HG03066 (cell line): ENCODE results near the gene DCPS.
"Not testable (repeated sequence)": the region's sequence is repeated elsewhere in the genome, so short reads cannot be mapped to it uniquely, and the experiment has no call there.

ENCODE experiments used
- ATAC-seq: cut with Tn5 transposase; IDR thresholded peaks from one replicate; pipeline ENCODE4 v1.9.1; 2021; ENCODE audit warnings: low read depth; ENCODE audit not compliant: unreplicated experiment

Gene DCPS

DNA sequence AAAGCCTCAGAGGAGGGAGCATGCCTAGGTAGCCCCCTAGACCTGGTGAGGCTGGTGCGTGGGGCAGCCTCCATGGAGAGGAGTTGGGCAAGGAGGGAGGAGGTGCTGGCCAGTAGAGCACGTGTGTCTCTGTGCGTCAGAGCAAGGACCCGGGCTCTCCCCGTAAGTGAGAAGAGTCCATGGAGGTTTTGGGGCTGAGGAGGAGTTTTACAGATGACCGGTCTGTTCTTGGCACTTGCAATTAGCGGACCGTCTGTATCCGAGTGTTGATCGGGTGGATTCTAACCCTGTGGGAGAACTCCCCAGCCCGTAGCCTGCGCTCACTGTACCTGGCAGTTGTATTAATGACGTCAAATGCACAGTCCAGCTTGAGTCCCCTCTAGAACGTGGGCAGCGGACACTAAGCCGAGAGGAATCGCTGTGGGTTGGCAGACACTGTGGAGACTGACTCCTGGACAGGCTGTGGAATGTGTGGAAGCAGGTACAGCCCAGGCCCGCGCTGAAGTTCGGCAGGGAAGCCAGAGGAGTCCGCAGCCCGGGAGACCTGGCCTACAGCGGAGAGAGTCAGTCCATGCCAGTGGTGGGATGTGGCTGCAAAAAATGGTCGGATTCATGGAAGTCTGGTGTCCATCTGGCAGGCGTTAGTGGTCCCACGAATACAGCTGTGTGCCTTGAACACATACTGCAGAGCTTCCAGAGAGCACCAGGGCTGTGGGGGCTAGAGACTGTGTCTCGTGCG lies 70.9 kb downstream of the DCPS start:
- ATAC-seq = not testable (repeated sequence)

DNA sequence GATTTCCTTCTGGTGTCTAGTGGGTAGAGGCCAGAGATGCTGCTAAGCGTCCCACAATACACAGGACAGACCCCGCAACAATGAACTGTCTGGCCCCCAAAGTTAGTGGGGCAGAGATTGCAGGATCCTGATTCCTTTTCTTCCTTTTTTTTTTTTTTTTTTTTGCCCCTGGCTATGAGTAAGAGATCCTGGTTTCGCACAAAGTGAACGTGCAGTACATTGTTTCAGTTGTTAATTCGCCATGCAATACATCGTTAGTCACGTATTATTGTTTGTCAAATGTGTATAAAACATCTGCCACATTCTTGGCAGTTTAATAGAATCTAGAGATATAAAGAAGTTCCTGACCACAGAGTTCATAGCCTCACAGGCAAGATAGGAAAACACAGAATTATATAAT lies 71.9 kb downstream of the DCPS start:
- no peak for ATAC-seq

DNA sequence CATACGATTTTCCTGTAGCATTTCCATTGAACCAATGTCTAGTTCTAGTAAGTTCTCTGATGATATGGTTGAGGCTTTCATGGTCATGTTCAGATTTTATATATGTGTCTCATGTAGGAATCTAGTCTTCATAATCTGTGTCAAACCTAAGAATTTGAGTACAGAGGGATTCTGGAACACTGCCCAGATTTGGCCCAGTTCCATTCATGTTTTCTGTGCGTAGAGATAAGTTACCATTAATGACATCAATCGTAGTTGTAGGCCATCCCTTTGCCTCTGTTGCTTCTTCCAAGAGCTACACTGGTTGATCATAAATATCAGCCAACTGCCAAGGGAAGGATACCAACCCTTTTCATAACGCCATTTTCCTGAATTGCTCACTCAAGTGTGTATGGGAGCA lies 74.9 kb downstream of the DCPS start:
- no peak for ATAC-seq

DNA sequence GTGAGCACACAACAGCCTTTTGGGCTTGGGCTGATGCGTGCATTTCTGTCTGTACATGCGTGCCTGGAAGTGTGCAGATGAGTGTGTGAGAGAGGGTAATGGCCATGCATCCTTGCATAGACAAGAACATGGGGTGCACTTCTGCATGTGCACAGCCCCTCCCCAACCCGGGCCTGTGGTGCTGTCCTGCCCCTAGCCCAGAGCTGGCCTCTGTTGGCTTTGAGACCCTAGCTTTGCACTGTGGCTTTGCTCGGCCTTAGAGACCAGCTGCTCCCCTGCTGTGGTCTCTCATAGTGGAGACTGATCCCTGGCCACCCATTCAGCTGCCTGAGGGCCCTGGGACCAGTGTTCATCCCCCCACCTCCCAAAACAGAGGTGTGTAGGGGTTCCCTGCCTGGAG lies 77.0 kb downstream of the DCPS start:
- no peak for ATAC-seq

DNA sequence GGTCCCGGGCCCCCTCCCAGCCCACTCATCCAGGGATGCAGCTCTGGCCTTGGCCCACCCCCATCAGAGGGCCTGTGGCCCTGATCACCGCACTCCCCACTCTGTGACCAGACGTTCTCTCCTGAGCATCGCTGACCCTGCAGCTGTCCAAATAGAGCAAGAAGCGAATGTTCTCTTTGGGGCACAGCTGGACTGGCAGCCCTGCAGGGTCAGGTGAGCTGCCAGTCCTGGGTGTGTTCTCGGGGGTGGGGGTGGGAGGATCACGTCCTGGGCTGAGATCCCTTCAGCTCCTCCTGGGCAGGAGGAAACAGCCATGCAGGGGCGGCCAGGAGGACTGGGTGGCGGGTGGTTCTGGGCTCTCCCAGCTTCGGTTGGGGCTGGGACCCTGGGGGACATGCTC lies 78.1 kb downstream of the DCPS start:
- not testable (repeated sequence) for ATAC-seq

DNA sequence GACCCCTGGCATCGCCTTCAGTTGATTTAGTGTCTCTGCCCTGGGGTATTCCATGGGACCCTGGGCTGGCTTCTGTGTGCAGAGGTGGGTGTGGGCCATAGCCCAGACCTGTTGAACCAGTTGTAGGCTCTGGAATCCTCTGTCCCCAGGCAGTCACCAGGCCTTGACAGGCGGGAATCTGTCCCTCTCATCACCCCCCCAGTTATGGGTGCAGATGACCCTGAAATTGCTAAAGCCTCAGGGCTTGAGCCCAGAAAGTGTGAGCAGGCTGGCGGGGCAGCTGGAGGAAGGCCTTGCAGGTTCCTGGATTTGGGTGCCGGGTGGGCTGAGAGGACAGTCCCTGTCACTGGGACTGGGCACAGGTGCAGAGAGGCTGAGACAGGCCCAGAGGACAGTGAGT lies 78.8 kb downstream of the DCPS start:
- not testable (repeated sequence) for ATAC-seq

DNA sequence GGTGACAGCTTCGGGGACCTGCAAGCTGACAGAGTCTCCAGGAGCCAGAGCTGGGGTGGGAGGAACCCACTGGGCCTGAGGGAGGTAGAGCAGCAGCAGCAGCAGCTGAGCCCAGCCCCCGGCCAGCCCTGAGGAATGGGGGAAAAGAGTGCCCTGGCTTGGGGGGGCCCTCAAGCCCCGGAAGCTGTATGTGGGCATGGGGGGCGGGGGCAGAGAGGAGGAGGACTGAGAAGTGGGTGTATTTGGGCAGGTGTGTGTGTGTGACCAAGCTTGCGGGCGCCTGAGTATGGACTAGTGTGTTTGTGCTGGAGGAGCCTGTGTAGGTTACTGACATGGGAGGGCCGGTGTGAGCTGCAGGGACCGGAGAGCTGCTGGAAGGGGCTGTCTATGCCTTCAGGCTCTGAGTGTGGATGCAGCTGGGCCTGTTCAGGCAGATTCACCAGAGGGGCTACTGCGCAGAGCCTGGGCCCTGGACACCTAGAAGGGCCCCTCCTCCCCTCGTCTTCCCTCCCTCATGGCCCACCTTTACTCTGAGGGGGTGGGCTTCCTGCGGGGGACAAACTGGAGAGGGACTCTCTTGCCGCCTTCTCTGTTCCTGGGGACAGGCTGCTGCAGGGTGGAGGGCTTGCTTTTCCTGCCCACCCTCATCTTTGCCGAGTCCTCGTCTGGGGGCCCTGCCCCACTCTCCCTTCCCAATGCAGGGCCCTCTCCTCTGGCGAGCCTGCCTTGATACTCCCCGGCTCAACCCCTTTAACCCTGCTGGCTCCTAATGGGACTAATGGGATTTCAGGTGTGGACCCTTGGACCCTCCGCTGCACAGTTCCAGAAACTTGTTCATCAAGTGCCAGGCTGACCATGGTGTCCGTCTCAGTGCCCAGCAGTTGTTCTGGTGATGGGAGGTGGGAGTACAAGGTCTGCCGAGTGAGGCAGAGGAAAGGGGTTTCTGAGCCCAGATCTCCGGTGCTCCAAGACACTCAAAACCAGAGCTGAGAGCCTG lies 79.8 kb downstream of the DCPS start:
- ATAC-seq = no peak

DNA sequence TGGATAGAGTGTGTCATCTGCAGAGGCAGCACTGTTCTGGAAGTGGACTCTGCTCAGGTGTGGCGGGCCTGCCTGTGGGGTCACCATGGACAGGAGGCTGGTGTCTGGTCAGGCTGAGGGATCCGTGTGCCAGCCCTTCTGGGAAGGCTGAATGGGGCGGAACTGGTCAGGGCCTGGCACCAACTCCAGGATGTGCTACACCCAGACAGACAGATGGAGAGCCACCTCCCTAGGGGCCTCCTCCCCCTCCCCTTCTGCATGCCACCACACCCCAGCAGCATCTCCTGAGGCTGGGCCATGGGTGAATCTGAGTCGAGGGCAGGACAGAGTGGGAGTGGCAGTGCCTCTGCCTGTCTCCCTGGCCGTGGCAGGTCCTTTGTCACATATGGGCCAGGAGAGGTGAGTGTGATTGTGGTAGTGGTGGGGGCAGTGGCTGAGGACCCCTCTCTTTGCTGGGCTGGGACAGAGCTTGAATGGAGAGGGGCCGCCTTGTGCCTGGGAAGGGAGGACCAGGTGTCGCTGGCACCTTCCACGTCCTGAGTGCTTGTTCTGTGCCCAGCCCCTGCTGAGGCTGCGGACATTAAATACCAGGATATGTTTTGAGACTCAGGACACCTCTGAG lies 80.7 kb downstream of the DCPS start:
- ATAC-seq = no peak

DNA sequence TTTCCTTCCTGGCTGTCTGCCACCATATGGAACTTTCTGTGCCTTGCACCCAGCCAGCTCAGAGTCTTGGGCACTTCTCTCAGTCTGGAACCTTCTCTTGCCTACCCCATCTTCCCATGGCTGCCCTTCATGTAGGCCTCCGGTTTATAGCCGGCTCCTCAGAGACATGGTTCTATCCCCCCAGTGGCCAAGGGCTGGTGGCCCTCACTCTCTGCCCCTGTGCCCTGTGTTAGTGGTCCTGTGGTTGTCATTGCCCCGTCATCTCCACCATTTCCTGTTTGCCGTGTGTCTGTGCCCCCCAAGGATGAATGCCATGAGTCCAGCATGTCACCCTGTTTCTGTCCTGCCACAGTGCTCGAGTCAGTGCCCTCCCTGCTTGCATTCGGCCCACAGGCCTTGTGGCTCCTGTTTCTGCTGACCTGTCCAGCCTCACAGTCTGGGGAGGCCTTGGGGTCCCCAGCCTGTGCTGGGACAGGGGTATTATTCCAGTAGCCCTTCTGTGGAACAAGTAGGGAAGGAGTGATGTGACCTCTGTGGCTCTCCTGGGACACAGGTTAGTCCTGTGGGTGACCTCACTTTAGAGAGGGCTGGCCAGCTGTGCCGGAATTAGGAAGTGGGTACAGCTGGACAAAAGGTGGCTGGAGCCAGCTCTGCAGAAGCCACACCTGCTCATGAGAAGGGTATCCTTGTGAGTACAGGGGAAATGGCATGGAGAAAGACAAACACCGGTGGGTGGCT lies 82.3 kb downstream of the DCPS start:
- no peak for ATAC-seq

DNA sequence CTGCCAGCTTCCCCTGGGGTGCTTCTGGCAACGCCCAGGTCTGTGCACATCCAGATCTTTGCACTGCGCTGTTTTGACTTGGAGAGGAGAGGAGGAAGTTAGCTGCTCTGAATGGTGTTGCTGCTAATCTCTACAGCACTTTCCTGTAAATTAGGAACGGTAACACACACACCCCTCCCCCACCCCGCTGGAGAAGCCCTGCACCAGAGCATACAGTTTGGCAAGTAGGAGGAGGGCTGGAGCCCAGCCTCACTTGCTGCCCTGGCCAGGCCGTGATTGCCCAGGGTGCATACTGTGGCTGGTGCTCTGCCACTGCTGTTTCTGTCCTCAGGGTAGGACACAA lies 82.8 kb downstream of the DCPS start:
- ATAC-seq = not testable (repeated sequence)

DNA sequence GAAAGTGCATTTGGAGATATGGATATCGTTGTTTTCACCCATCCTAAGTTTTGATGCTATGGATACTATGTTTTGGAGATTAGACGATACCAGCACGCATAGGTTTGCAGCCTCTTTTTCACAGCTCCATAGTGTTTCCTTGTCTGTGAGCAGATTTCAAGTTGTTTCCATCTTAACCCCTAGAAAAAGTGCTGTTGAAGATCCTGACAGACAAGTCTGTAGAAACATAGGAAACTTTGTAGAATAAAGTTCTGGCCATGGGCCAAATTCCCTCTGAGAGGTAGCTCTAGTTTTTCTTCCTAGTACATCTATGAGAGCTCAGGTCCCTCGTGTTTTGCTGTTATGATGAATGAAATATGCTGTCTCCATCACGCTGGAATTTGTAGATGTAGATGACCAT lies 84.0 kb downstream of the DCPS start:
- ATAC-seq = no peak

DNA sequence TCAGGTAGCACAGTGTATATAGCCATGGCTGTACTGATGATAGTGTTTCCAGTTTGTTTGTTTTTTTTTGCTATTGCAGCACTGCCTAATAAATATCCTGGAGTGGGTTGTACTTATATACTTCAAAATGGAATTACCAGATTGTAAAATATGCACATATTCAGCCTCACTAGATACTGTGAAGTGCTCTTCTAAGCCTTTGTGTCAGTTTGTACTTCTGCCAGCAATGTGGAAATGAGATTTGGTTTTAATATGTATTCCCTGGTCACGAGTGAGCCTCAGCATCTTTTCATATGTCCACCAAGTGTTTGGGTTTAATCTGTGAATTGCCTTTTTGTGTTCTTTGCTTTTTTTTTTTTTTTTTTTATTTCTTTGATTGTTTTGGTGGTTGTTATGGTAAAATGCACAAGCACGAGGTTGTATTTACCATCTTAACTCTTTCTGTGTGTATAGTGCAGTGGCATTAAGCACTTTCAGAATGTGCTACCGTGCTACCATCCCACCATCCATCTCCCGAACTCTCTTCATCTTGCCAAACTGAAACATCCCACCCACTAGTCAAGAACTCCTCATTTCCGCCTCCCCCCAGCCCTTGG lies 86.5 kb downstream of the DCPS start:
- ATAC-seq = no peak

DNA sequence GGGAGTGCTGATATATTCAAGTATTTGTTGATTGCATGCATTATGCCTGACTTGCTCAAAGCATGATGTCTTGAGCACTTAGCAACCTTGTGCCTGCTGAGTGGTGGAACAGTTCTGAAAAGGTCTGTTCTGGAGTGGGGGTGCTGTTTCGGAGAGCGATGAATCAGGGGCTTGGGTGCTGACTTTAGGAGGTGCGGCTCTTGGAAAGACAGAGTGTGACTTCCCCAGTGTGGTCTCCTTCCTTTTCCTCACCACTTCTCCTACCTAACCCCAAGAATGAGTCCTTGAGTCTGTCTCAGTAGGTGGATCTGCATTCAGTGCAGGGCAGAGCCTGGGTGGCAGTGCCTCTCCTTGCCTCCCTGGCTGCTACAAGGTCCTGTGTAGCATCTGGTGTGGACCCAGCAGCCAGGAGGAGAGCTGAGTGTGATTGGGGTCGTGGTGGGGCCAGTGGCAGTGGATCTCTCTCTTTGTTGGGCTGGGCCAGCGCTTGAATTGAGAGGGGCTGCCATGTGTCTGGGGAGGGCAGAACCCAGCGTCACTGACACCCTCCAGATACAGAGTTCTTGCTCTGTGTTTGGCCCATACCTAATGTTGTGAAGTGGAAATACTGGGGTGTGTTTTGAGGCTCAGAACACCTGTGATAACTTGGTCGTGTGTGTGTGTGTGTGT lies 87.6 kb downstream of the DCPS start:
- no peak for ATAC-seq

DNA sequence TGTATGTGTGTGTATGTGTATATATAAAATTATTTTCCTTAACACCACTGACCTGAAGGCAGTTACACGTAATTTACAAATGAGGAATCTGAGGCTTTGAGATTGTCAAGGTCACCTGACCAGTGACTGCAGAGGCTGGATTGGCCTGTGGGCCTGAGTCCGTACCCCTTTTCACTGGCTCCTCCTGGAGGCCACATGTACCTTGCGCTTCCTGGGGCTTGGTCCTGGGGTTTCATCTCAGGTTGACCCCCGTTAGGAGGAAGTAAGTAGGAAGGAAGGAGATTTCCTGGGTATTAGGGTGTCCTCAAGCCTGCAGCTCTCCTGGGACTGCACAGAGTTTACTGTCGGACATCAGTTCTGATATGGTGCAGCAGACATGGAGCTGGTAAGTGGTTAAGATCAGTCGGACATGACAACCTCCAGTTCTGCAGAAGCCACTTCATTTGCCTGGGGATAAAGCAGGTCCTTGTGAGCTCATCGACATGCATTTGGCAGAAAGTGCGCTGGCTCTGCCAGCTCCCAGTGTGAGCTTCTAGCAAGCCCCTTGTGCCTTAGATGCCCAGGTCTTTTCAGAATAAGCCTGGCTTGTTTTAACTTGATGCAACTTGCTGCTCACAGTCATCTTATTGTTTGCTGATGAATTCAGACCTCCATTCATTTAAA lies 88.2 kb downstream of the DCPS start:
- no peak for ATAC-seq

DNA sequence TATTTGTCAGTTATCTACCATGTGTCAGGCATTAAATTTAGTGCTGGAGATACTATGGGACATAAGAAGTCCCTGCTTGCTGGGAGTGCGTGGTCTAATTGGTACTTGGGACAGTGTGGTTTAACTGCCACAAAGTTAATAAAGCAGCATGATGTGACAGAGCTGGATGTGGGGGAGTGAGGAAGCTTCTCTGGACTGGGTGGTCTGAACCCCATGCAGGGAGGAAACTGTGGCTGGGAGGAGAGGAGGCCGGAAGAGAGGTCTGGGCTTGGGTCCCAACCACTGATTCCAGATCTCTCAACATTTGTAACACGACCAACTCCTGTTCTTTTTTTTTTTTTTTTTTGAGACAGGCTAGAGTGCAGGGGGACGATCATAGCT lies 88.8 kb downstream of the DCPS start:
- no peak for ATAC-seq

DNA sequence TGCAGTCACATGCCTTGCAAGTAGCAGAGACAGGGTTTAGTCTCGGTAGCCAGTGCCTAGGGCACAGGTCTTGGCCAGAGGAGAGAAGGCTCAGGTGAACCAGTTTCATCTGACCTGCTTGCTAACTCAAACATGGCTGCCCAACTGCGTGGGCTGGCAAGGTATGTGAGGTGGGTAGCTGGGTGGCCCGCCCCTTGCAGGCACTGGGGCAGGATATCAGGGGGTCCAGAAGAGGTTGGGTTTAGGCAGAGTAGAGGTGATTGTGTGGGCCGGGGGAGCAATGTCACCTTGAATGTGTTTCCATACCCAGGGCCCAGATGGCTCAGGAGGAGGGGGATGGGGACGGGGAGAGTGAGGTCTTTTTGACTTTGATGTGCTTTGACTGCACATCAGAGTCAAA lies 89.3 kb downstream of the DCPS start:
- ATAC-seq = no peak

DNA sequence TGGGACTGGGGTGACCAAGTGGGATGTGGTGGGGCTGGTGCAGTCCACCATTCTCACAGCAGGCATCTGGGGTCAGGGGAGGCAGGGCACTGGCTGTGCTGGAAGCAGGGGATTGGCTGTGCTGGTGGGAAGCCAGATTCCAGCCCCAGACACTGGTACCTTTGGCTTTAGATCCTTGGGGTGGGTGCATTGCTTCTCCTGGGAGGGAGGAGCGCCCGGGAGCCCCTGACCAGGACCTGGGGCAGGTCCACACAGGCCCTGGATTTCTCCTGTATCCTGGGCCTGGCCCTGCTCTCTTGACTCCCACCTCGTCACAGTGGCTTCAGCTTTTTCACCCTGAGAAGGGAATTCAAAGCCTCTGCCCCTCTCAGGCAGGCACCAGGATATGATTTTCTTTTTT lies 90.2 kb downstream of the DCPS start:
- ATAC-seq = no peak

DNA sequence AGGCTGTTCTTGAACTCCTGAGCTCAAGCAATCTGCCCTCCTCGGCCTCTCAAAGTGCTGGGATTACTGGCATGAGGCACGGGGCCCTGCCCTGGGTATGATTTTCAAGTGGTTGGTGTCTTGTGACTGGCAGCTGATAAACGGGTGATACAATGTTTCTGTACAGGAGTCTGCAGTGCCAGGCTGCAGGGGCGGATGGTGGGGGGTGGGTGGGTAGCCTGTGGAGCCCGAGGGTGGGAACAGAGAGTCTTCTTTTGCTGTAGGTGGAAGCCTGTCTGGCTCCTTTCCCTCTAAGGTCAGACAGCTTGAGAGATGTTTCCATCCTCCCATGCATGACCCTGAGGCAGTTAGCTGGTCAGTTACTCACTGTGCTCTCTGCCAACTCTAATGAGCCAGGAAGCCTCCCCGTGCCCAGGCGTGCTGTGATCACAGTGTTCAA lies 90.8 kb downstream of the DCPS start:
- ATAC-seq = not testable (repeated sequence)
